Measurements from ENCODE around the gene DENND6B.

DNA sequence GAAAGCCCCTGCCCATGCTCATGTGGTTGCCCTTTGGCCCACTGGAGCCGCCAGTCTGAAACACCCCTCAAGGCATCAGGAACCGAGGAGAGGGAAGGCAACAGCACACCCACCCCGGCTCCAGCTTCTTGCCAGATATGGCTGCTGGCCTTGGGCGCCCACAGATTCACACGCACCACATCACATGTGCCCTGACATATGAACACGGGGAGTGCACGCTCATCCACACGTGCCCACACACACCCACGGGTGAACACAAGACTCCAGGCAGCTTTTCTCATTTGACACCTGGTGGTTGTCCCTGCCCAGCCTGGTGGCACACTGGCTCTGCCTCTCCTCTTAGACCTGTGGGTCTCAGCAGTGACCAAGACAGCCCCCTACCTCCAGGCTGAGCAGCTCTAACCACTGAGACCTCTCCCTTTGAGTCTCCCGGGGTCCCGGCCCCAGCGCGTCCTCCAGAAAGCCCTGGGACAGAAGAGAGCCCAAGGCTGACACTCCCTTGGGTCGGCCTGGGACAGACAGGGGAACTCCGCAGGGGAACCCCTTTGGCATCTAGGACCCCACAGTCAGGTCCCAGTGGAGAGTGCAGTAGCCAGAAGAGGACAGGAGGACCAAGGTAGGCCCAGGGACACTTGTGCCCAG lies 62.6 kb downstream of the DENND6B start:
- TF ChIP-seq, protein P1, sequence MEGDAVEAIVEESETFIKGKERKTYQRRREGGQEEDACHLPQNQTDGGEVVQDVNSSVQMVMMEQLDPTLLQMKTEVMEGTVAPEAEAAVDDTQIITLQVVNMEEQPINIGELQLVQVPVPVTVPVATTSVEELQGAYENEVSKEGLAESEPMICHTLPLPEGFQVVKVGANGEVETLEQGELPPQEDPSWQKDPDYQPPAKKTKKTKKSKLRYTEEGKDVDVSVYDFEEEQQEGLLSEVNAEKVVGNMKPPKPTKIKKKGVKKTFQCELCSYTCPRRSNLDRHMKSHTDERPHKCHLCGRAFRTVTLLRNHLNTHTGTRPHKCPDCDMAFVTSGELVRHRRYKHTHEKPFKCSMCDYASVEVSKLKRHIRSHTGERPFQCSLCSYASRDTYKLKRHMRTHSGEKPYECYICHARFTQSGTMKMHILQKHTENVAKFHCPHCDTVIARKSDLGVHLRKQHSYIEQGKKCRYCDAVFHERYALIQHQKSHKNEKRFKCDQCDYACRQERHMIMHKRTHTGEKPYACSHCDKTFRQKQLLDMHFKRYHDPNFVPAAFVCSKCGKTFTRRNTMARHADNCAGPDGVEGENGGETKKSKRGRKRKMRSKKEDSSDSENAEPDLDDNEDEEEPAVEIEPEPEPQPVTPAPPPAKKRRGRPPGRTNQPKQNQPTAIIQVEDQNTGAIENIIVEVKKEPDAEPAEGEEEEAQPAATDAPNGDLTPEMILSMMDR (IDR thresholded peaks at IDR 0.05) = no peak
- TF ChIP-seq POLR2A (IDR thresholded peaks at IDR 0.05) = no peak

Data from Peyer's patch (tissue), 4 donors.